ENCODE data around the gene UBE2Q1.

DNA sequence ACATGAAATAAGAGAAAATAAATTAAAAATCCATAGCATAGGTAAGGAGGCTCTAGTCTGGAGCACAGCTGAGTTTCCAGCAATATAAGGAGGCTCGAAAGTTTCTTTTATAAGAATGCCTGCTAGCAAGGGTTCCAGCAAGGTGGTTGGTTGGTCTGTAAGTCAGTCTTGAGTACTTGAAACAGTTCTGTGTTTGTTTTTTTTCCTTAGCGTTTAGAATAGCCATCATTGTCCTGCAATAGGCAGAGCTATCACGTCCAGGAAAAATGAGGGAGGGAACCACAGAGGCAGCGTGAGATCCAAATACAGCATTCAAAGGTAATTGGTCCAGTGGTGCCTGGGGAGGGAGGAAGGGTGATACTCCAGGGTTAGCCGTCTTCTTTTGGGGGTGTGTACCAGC, 8.4 kb downstream of the UBE2Q1 start:
- TF ChIP-seq, protein P1, sequence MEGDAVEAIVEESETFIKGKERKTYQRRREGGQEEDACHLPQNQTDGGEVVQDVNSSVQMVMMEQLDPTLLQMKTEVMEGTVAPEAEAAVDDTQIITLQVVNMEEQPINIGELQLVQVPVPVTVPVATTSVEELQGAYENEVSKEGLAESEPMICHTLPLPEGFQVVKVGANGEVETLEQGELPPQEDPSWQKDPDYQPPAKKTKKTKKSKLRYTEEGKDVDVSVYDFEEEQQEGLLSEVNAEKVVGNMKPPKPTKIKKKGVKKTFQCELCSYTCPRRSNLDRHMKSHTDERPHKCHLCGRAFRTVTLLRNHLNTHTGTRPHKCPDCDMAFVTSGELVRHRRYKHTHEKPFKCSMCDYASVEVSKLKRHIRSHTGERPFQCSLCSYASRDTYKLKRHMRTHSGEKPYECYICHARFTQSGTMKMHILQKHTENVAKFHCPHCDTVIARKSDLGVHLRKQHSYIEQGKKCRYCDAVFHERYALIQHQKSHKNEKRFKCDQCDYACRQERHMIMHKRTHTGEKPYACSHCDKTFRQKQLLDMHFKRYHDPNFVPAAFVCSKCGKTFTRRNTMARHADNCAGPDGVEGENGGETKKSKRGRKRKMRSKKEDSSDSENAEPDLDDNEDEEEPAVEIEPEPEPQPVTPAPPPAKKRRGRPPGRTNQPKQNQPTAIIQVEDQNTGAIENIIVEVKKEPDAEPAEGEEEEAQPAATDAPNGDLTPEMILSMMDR (IDR thresholded peaks at IDR 0.05 in 8 of 11, conservative IDR thresholded peaks at IDR 0.05 in 3 of 11) = no peak
- peak in 1 of 3 donors; percentile 13 for TF ChIP-seq POLR2AphosphoS5 (IDR thresholded peaks at IDR 0.05)
- TF ChIP-seq POLR2A (IDR thresholded peaks at IDR 0.05) = no peak
